ENCODE data around the gene SHOC2.

- TF ChIP-seq CTCF (conservative IDR thresholded peaks at IDR 0.05; ENCODE audit: low read depth, low read length) (no peak), USF2 (IDR thresholded peaks at IDR 0.05; ENCODE audit: low read depth, low read length) (no peak)
Observed at GRCh38 chr10:111030042-111030750, 110.8 kb downstream of the SHOC2 start.

Data from IMR-90 (cell line).